IPS DF 4.7 (cell line): ENCODE measurements around the gene KIF12.

Source experiments
- DNase-seq: peaks from one replicate; pipeline ENCODE4 v3.0.0-alpha.2; 2013; ENCODE audit warnings: low spot score; ENCODE audit errors: extremely low read depth

The KIF12 gene

GRCh38 chr9:114123031-114123977 lies 24.2 kb upstream of the KIF12 start:
- DNase-seq = no peak

GRCh38 chr9:114122136-114123027 lies 23.3 kb upstream of the KIF12 start:
- no peak for DNase-seq

GRCh38 chr9:114121227-114122135 lies 22.4 kb upstream of the KIF12 start:
- no peak for DNase-seq

- no peak for DNase-seq
Observed at GRCh38 chr9:114120192-114121014, 21.3 kb upstream of the KIF12 start.

GRCh38 chr9:114119242-114120191 lies 20.4 kb upstream of the KIF12 start:
- no peak for DNase-seq

GRCh38 chr9:114117996-114118830 lies 19.1 kb upstream of the KIF12 start:
- no peak for DNase-seq

- no peak for DNase-seq
Observed at GRCh38 chr9:114117614-114117995, 18.5 kb upstream of the KIF12 start.

- DNase-seq = no peak
Observed at GRCh38 chr9:114116126-114116747, 17.1 kb upstream of the KIF12 start.

GRCh38 chr9:114115654-114116125 lies 16.6 kb upstream of the KIF12 start:
- no peak for DNase-seq

- no peak for DNase-seq
Observed at GRCh38 chr9:114114364-114114763, 15.3 kb upstream of the KIF12 start.

- no peak for DNase-seq
Observed at GRCh38 chr9:114112778-114113584, 13.9 kb upstream of the KIF12 start.

GRCh38 chr9:114112325-114112724 lies 13.2 kb upstream of the KIF12 start:
- DNase-seq = no peak

GRCh38 chr9:114110180-114110579 lies 11.1 kb upstream of the KIF12 start:
- DNase-seq = no peak

GRCh38 chr9:114109124-114109523 lies 10.0 kb upstream of the KIF12 start:
- DNase-seq = no peak

GRCh38 chr9:114108016-114108833 lies 9.1 kb upstream of the KIF12 start:
- DNase-seq = peak; percentile 74
